NCI-H1694 treated with DMSO at 0.1 percent for 48 hours (cell line): Measurements from ENCODE around the gene ACVR1C.

ENCODE experiments used
- DNase-seq: peaks from one replicate; lab custom pipeline; 2025; lab: John Stamatoyannopoulos, UW

ACVR1C gene

GRCh38 chr2:157497638-157498314 is 130.9 kb downstream of the ACVR1C start:
- DNase-seq: peak; percentile 92

GRCh38 chr2:157492189-157492773 is 136.4 kb downstream of the ACVR1C start:
- peak; percentile 90 for DNase-seq

DNA sequence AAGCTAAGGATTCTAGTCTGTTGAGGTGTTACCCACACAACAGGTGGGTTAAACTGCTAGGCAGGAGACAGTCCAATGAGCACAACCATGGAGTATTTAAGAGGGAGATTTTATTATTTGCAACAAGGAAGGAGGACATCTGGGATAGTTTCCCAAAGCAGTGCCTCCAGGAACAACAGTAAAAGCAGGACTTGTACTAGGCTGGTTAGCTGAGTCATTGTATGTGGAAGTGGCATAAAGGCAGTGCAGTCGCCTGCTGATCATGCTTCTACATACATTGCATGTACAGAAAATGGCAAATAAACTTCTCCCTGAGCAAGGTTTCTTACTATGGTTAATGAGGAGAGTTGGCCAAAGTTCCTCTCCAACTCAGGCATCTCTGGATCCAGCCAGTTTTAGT is 138.7 kb downstream of the ACVR1C start:
- DNase-seq: no peak

DNA sequence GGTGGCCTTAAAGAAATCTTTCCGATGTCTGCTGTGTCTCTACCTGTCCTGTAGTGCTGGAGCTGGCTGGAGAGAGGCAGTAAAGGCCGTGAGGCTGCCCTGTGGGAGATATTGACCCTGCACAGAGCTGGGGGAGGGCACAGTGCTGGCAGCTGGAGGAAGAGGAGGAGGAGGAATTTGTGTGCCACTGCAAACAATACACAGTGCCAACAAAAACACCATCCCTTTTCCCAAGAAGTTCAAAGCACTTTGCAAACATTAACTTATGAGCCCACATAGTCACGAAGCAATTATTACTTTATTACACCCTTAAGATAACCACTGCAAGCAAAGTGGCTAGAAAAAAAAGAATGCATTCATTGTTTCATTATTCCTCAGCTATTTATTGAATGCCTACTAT is 139.8 kb downstream of the ACVR1C start:
- no peak for DNase-seq

GRCh38 chr2:157487747-157488146 is 140.9 kb downstream of the ACVR1C start:
- DNase-seq: no peak

GRCh38 chr2:157487271-157487610 is 141.4 kb downstream of the ACVR1C start:
- DNase-seq: no peak

DNA sequence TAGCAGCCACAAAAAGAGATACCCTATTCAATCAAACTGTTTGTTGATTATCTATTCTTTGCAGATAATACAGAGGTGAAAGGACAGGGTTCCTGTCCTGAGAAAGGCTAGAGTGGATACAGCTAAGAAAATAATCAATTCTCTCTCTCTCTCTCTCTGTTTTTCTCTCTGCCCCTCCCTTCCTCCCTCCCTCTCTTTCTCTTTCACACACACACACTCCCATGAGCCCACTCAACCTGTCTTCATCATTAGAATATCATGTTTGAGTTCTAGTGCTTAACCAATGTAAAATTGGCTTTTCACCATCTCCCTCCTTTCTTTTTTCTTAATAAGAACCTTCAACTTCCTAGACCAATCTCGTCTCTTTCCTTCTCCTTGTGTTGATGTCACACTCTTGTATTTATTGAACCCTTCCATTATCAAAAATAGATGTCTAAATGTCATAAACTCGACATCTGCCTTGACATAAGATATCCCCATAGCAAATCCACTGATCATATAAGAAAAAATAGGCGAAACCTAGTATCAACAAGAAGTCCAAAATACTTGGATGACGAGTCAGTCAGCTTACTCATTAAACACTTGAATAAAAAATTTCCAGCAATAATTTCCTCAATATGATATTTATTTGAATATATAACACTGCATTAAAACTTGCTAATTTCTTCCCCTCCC is 141.9 kb downstream of the ACVR1C start:
- no peak for DNase-seq

GRCh38 chr2:157480182-157480961 is 148.3 kb downstream of the ACVR1C start:
- DNase-seq: no peak

GRCh38 chr2:157479081-157480027 is 149.3 kb downstream of the ACVR1C start:
- DNase-seq: no peak

DNA sequence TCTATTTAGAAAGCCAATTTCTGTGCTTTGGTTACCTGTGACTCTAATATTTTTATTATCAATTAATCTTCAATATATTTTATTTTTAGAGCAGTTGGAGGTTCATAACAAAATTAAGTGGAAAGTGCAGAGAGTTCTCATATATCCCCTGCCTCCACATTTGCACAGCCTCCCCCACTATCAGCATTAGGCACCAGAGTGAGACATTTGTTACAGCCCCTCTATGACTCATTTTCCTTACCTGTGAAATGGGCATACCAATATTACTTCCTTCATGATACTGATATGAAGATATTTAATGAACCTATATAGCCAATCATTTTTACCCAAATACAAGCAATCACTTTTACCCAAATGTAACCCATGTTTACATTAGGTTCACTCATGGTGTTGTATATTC is 150.7 kb downstream of the ACVR1C start:
- no peak for DNase-seq

DNA sequence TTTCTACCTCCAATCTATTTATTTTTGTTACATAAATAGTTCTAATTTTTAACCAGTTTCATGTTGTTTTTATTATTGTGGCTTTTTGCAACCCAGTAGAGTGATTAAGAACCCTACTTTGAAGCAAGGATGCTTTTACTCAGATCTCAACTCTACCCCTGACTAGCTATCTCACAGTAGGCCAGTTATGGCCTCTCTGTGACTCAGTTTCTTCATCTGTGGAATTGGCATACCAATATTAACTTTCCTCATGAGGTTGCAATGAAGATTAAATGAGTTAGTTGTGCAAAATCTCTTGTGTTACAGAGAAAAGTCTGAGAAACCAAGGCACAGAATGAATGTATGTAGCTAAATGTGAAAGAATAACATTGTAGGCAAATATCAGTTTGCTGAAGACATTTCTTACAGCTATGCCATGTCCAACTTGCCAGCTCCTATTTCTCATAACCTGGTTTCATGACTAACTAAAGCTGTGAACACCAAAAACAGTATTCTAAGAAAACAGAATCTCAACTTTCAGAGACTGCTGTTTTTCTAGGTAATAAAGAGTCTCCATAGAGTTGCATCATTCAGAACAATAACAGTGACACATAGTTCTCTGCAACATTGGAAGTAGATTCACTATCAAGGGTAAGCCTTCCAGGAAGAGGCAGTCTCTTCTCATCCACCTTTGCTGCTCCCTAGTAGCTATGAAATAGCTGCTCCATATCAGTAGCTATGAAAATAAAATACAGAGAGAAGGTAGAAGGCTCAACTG is 151.5 kb downstream of the ACVR1C start:
- no peak for DNase-seq
